ENCODE results near the gene CIAO2B. TPM values are rescaled to one million over a fixed set of nuclear protein-coding genes. Genes with fewer than 3 reads are reported as not detected.
"Not testable (repeated sequence)": the region's sequence is repeated elsewhere in the genome, so short reads cannot be mapped to it uniquely, and the experiment has no call there.

The CIAO2B gene
- total RNA-seq, 1 donor from 2014 or later = 118 TPM

DNA sequence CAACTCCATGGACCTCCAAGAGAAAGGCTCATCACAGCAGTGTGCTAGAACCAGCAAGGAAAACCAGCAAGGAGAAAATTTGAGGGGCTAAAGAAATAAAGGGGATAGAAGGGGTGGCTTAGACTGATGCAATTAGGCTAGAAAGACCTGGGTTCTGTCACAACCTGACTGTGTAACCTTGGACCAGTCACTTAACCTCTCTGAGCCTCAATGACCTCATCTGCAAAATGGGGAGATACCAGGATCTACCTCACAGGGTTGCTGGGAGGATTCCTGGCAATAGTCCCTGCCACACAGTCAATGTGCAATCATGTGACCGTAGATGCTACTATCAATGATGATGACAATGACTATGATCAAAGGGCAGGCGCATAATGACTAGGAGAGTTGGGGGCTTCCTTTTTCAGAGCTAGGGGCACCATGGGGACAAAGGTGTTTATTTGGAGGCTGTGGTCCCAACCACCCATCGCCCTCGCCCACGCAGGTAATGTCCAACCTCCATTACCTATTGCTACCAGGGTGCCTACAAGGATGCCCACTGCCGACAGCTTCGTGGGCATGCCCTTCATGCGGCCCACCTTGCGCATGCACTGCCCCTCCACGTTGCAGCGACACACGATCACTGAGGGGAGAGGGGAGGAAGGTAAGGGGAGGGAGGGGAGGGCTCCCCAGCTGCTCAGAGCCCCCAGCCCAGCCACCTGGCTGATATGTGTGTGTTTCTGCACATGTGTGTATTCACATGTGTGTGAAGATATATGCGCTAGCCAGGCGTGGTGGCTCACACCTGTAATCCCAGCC, 25.2 kb downstream of the CIAO2B start:
- DNase-seq (ENCODE audit: low spot score) = no peak
- intact Hi-C loops (cut with DNase I) = no loop called here

DNA sequence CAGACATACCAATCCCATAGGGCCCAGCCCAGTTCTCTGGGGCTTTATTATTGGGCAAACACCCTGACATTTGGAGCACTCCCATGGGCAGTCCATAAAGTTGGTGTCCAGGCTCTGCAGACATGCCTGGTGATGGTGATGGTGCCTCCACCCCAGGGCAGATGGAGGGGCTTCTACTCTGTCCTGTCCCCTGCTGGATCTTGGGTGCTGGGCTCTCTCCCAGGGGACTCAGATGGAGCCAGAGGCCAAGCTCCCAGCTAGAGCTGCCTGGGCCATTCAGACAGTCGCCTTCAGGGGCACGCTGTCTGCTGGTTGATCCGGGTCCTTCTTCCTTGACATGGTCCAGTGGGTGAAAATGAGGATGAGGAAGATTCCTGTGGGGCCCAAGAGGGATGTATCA, 26.1 kb downstream of the CIAO2B start:
- DNase-seq (ENCODE audit: low spot score) = no peak
- intact Hi-C loops (cut with DNase I) = no loop called here

DNA sequence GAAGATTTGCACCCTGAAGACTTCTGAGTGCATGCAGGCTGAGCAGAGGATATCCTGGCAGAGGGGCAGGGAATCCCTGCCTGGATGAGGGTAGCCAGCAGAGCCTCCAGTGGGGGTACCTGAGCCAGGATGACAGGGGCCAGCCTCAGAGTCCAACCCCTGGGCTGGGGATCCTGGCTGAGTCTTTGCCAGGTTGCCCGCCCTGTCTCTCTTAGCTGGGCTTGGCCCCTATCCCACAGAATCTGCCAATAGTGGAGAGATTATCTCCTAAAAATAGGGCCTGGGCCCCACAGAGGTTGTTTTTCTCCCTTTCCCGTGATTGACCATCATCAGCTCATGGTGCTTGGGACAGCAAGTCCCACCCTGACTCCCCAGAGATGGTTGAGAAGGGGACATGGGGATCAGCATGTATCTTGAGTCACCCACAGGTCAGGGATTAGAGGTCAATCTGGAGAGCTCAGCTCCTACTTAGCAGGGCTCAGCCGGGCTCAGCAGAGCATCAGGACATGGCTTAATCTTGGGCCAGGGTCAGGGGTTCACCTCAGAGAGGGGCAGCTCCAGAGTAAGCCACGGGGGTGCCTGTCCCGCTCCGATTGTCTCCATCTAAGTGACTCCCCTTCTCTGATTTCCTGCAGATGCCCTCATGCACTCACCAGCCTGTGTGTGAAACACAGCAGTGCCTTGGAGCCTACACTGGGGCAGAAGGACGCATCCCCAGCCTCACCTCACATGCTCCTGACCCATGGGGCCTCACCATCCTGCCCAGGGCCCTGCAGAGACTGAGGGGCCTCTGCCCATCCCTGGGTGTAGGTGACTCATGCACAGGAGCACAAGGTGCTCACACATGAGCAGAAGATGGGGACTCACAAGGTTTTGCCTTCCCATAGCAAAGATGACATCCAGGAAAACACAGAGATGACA, 27.0 kb downstream of the CIAO2B start:
- DNase-seq (ENCODE audit: low spot score) = no peak
- intact Hi-C loops (cut with DNase I) = no loop called here

DNA sequence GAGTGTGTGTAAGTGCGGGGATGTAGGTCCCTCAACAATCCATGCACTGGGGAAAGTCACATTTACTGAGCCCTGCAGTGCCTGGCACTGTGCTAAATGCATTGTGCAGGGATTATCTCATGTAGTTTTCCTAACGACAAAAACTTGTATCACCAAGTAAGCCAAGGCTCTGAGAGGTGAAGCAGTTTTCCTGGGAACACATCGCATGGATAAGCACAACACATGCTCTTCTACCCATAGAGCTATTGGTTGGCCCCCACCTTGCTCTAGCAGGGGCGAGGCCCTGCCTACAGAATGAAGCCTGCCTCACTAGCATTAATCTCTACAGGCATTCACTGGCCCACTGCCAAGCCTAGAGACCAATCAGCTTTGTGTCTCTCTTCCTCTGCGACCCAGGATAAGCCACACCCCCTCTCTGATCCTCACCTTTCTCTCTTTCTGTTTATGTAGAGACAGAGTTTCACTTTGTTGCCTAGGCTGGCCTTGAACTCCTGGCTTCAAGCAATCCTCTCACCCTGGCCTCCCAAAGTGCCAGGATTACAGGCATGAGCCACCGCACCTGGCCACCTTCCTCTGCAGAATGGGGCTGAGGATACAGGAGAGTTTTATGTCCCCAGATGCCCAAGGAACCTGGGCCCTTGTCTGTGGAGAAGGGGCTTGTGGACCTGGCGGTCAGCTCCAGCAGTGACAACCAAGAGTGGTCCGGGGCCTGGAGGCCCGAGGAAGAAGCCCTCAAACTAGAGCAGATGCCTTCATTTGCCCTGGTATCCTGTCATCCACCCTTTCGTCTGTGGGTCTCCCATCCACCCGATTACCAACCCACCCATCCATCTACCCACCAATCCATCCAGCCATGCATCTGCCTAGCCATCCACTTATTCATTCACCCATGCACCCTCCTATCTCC, 28.3 kb downstream of the CIAO2B start:
- intact Hi-C loops (cut with DNase I) = no loop called here
- peak; percentile 87 for DNase-seq (ENCODE audit: low spot score)

DNA sequence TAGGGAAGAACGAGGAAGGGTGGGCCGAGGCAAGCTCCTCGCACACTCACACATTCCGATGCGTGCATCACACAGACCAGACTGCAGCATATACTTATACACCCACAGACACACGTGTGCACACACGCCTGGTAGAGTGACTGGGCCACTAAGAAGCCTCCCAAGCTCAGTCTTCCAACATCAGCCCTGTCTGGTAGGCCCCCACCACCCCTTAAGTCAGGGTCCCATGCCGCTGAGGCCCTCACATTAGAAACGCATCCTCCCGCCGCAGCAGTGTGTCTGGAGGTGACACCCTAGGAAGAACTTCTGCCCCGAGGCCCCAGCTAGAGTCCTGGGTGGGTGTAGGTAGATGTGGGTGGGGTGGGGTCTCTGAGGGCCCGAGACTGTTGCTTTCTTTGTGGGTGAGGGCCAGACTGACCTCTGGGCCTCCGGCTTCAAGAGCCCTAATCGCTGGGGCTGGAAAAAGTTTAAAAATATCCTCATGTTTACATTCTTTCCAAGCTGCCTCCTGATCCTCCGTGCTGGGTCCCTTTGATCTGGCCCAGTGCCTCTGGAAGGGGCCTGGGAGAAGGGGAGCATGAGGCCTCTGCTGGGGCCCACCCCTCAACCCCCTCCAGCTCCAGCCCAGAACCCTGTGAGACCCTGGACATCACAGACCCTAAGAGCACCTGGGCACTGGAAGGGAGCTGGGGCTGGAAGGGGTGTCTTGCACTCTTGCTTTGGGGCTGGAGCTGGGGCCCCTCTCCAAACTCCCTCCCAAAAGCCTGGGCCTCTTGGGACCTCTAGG, 29.2 kb downstream of the CIAO2B start:
- DNase-seq (ENCODE audit: low spot score) = no peak
- intact Hi-C loops (cut with DNase I) = no loop called here

DNA sequence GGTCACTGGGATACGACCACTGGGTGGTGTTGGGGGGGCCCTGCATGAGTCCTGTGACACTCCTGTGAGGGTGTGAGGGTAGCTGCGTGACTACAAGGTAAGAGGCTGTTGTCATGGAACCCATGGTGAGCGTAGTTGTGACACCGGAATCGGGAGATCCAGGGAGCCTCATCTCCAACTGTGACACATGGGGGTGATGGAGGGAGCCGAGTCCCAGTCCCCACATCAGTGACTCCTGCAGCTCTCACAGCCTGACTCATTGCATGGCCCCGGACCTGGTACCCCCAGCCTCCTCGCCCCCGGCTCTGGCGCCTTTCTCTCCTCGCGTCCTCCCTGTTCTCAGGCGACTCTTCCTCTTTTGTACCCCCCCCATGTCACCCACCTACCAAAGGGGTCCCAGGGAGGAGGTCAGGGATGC, 29.8 kb downstream of the CIAO2B start:
- intact Hi-C loops (cut with DNase I) = no loop called here
- DNase-seq (ENCODE audit: low spot score) = no peak

DNA sequence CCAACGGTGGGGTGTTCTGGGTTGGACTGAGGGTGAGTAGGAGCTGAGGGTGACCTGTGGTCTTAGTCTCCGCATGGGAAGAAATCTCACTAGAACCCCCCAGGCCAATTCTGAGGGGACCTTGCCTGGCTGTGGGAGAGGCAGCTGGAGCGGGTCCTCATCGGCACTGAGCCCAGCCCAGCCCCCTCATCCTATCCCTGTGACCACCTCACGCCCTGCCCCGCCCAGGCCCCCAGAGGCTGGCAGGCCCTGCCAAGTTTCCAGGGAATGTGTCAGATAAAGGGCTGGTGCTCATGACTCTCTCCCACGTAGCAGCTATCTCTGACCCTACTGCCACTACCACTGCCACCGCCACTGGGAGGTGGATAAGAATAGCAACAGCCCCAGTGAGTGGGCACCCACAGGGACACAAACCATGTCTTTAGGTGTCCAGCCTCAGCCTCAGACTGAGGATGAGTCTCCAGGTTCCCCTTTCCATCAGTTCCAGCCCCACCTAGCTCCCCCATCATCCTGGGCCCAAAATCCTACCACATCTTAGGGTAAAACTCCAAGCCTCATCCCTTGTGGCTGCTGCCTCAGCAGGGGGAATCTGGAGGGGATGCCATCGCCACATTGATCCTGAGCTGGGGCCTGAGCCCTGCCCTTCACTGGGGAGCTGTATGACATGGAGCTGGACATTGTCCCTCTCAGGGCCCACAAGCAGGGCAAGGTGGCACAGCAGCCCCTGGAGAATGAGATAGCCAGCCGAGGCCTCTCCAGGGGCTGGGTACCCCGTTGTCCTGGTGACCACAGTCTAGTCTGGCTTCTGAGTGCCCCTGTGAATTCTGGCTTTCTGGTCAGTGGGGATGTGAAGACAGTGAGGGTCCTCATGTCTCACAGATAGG, 30.4 kb downstream of the CIAO2B start:
- intact Hi-C loops (cut with DNase I) = loop anchor here (1.0 kb wide), 1 partner anchor 23 kb away; no protein-coding TSS in a partner anchor
- peak; percentile 89 for DNase-seq (ENCODE audit: low spot score)

DNA sequence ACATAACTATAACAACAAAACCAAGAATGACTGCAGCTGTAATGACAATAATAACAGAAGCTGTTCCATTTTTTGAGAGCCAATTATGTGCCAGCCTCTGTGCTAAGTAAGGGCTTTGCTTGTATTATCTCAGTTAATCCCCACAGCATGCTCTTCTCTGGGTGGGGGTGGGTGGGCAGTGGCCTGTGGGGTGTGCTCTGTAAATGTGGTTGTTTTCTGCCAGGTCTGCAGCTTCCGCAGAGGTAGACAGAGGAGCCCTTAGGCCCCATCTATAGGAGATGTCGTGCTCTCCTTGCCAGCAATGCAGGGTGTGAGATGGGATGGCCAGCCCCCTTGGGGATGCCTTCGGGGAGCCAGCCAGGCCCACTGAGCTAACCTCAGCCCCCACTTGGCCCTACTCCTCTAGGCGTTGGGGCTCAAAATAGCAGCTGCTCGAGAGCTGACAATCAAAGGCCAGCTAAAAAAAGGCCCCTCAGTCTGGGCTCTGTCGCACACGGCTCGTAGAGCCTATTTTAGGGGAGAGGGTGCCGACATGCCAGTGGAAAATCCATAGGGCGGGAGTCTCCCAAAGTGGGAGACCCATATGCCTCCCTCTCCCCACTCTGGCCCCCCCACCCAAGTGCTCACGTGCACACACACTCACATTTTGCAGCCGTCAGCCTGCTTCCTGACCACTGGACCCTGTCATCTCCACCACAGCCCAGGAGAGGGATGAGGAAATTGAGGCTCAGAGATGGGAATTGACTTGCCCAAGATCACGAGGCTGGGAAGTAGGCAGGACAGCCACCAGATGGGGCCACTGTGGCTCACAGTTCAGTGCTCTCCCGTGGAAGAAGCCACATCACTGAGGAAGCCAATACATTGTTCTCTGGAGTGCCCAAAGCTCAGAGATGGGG, 31.3 kb downstream of the CIAO2B start:
- intact Hi-C loops (cut with DNase I) = loop anchor here (1.0 kb wide), 1 partner anchor 23 kb away; no protein-coding TSS in a partner anchor
- peak; percentile 87 for DNase-seq (ENCODE audit: low spot score)

DNA sequence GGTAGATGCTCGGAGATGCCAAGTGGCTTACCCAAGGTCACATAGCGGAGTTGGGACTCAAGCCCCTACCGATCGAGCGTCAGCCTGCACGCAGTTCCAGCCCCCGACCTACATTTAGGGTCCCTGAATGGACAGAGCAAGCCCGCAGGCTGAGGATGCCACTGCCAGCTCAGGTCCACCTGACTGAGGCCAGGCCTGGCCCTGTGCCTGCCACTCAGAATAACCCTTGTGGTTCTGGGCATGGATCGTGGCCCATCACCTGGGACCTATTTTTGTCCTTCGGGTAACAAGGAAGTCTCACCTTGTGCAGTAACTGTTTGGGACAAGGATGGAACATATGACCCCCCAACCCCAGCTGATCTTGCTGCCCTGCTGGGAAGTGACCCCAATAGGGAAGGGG, 32.6 kb downstream of the CIAO2B start:
- DNase-seq (ENCODE audit: low spot score) = no peak
- intact Hi-C loops (cut with DNase I) = no loop called here

DNA sequence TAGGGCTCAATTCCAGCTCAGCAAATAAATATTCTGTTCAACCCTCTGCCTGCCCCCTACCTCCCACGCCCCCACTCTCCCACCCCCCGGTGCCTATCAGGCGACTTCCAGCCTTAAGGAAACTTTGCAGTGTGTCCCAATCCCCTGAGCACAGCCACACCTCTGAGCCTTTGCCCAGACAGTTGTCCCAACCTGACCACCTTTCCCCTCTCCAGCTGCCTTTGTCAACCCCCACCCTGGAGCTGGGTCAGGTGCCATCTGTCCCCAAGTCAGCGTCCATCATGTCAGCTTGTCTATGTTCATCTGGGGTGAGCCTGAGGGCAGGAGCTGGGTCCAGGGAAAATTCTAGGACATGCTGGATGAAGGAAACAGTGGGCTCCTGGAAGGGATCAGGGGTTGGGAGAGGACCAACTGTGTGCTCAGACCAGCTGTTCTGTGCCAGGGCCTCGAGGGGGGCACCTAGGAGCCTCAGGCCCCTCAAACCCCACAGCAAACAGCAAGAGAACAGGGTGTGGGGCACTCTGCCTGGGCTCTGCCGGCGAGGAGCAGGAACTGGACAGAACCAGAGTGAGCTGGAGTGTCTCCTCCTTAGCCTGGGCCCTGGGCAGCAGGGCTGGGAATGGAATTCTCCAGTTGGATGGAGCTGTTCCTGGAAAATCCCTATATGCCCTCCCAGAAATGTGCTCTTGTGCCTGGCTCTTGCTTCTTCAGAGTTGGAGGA, 33.3 kb downstream of the CIAO2B start:
- no peak for DNase-seq (ENCODE audit: low spot score)

DNA sequence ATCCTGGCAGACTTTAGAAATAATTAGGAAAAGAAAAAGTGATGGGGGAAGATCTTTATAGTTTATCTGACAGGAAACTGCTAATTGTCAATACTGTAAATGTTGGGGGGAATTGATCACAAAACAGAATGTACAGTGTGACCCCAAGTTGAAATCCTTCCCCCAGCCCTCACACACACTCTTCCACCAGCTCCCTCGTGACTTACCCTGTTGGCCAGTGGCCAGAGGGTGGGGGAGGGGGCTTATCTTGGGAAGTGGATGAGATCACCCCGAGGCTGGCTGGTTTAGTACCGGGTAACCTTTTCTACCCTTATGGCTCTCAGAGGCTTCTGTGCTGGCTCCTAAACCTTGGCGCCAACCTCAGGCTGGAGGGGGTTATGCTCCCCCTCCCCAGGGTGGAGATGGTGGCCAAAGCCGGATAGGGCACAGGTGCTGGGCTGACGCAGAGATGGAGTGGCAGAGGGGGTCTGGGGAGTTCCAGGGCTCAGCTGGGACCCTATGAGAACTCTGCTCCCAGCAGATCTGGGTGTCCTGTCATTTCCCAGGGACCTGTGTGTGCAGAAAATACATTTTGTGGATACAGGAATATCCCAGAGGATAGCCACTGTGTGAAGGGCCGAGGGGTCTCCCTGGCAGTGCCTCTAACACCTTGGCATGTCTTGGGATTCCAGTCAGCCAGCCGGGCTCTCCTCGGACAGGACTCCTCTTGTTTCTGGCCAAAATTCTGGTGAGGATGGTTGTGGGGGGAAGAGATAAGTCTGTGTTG, 34.1 kb downstream of the CIAO2B start:
- no peak for DNase-seq (ENCODE audit: low spot score)
- intact Hi-C loops (cut with DNase I) = loop anchor here (5.0 kb wide), 1 partner anchor 257 kb away; the partner anchor contains the start of genes FBXL8 and TRADD

More for the DNA sequence above, 33.3 kb downstream of the CIAO2B start:
- intact Hi-C loops (cut with DNase I) = no loop called here

DNA sequence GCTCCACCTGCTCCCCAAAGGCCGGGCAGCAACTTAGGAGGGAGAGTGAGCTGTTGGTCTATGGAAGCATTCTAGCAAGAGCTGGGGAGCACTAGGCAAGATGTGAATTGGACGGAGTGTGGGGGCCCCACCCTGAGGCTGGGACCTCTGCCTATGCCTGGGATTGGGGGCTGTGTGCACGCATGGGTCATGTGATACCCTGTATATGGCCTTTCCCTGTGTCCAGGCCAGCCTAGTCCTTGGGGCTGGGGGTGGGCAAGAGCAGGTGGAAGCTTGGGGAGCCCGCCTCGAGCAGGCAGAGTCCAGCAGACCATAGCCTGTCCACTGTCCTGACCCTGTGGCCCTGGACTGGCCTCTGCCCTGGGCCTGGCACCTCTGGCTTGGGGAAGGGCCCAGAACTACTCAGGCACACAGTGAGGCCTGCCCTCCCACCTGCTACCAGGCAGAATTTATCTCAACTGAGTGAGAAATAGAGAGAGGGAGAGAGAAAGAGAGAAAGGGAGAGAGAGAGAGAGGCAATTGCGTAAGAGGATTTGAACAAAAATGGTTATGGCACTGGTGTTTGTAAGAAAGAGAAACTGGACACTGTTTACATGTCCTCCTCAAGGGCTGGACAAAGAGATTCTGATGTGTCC, 34.8 kb downstream of the CIAO2B start:
- intact Hi-C loops (cut with DNase I) = loop anchor here (5.0 kb wide), 1 partner anchor 258 kb away; the partner anchor contains the start of genes FBXL8 and TRADD
- DNase-seq (ENCODE audit: low spot score) = no peak

DNA sequence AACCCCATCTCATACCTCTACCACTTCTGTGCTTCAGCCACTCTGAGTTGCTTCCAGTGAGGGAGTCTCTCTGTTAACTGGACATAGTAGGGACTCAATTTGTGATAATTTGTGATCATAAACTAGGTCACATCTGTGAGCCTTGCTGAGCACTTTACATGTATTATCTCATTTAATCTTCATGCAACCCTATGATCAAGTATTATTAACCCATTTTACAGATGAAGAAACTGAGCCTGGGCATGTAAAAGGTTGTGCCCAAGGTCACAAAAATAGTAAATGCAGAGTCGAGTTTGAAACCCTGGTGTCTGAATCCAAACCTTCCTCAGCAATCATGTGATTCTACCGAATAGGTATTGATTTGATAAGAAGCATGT, 35.3 kb downstream of the CIAO2B start:
- no peak for DNase-seq (ENCODE audit: low spot score)
- intact Hi-C loops (cut with DNase I) = loop anchor here (5.0 kb wide), 1 partner anchor 258 kb away; the partner anchor contains the start of genes FBXL8 and TRADD

DNA sequence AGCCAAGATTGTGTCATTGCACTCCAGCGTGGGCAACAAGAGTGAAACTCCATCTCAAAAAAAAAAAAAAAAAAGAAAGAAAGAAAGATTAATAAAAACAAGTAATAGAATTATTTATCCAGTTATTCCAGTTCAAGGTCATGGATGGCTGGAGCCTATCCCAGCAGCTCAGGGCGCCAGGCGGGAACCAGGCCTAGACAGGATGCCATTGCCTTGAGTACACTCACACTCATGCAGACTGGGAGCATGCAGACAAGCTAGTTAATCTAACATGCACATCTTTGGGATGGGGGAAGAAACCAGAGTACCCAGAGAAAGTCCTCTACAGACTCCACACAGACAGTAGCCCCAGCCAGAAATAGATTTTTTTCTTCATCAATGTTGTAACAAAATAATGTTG, 36.0 kb downstream of the CIAO2B start:
- intact Hi-C loops (cut with DNase I) = loop anchor here (5.0 kb wide), 1 partner anchor 259 kb away; the partner anchor contains the start of genes FBXL8 and TRADD
- no peak for DNase-seq (ENCODE audit: low spot score)

DNA sequence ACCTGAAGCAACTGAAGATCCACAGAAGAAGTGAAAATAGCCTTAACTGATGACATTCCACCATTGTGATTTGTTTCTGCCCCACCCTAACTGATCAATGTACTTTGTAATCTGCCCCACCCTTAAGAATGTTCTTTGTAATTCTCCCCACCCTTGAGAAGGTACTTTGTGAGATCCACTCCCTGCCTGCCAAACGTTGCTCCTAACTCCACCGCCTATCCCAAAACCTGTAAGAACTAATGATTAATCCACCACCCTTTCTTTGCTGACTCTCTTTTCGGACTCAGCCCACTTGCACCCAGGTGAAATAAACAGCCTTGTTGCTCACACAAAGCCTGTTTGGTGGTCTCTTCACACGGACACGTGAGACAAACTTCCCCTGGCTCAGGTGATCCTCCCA, 37.5 kb downstream of the CIAO2B start:
- intact Hi-C loops (cut with DNase I) = loop anchor here (5.0 kb wide), 1 partner anchor 261 kb away; the partner anchor contains the start of genes FBXL8 and TRADD
- DNase-seq (ENCODE audit: low spot score) = not testable (repeated sequence)

All from cardiac septum (tissue), 1 donor.